Measurements from ENCODE around the gene ZMAT5.

ZMAT5 gene

GRCh38 chr22:29816128-29816527, 49.3 kb upstream of the ZMAT5 start (continued):
- TF ChIP-seq ZFP3 (CRISPR knock-in tag; IDR thresholded peaks at IDR 0.05) (no peak), BACH2 (CRISPR knock-in tag; IDR thresholded peaks at IDR 0.05; ENCODE audit: borderline replicate concordance) (no peak), TSHZ2 (CRISPR knock-in tag; IDR thresholded peaks at IDR 0.05) (no peak)

- ATAC-seq = no peak
- TF ChIP-seq SNAI2 (CRISPR knock-in tag; IDR thresholded peaks at IDR 0.05) = no peak
- no peak for TF ChIP-seq TSHZ2 (CRISPR knock-in tag; IDR thresholded peaks at IDR 0.05)
- no peak for TF ChIP-seq ESRRG (CRISPR knock-in tag; IDR thresholded peaks at IDR 0.05)
- TF ChIP-seq ZC3H10 (CRISPR knock-in tag; IDR thresholded peaks at IDR 0.05) = no peak
- TF ChIP-seq GLIS3 (CRISPR knock-in tag; IDR thresholded peaks at IDR 0.05) = no peak
- no peak for TF ChIP-seq POU6F1 (CRISPR knock-in tag; IDR thresholded peaks at IDR 0.05; ENCODE audit: borderline replicate concordance, low read depth)
- no peak for TF ChIP-seq ZNF8 (CRISPR knock-in tag; IDR thresholded peaks at IDR 0.05)
- no peak for TF ChIP-seq TCF4 (CRISPR knock-in tag; IDR thresholded peaks at IDR 0.05; ENCODE audit: borderline replicate concordance)
- no peak for TF ChIP-seq ZNF565 (CRISPR knock-in tag; conservative IDR thresholded peaks at IDR 0.05; ENCODE audit: low read depth)
- no peak for TF ChIP-seq ZNF70 (CRISPR knock-in tag; IDR thresholded peaks at IDR 0.05)
- TF ChIP-seq CSRNP3 (CRISPR knock-in tag; IDR thresholded peaks at IDR 0.05) = no peak
- no peak for TF ChIP-seq CSDC2 (CRISPR knock-in tag; IDR thresholded peaks at IDR 0.05)
- TF ChIP-seq CREB5 (CRISPR knock-in tag; IDR thresholded peaks at IDR 0.05; ENCODE audit: low read depth) = no peak
- TF ChIP-seq ARNTL (CRISPR knock-in tag; IDR thresholded peaks at IDR 0.05; ENCODE audit: borderline replicate concordance, low read depth) = no peak
- TF ChIP-seq PPARA (CRISPR knock-in tag; IDR thresholded peaks at IDR 0.05; ENCODE audit: borderline replicate concordance) = no peak
These were observed 48.8 kb upstream of the ZMAT5 start for GRCh38 chr22:29815580-29815979.

GRCh38 chr22:29814003-29814402, 47.2 kb upstream of the ZMAT5 start:
- no peak for ATAC-seq
- TF ChIP-seq ISL1 (CRISPR knock-in tag; IDR thresholded peaks at IDR 0.05) (no peak), CSRNP3 (CRISPR knock-in tag; IDR thresholded peaks at IDR 0.05) (no peak), OSR1 (CRISPR knock-in tag; IDR thresholded peaks at IDR 0.05) (no peak), ZFP30 (CRISPR knock-in tag; IDR thresholded peaks at IDR 0.05) (no peak), RARB (CRISPR knock-in tag; IDR thresholded peaks at IDR 0.05) (no peak), BACH2 (CRISPR knock-in tag; IDR thresholded peaks at IDR 0.05; ENCODE audit: borderline replicate concordance) (no peak), ZFP3 (CRISPR knock-in tag; IDR thresholded peaks at IDR 0.05) (no peak), CREB5 (CRISPR knock-in tag; IDR thresholded peaks at IDR 0.05; ENCODE audit: low read depth) (no peak), TSHZ2 (CRISPR knock-in tag; IDR thresholded peaks at IDR 0.05) (no peak), ZC3H10 (CRISPR knock-in tag; IDR thresholded peaks at IDR 0.05) (no peak)

Data from SK-N-SH treated with all-trans-retinoic acid at 6 μM for 48 hours (cell line).